Measurements from ENCODE around the gene REG4.
A peak's percentile ranks its signal among the peaks of the same experiment; 100 is the strongest.
"Not testable (repeated sequence)": the region's sequence is repeated elsewhere in the genome, so short reads cannot be mapped to it uniquely, and the experiment has no call there.

The REG4 gene

GRCh38 chr1:119790451-119791198 lies 20.6 kb downstream of the REG4 start:
- Histone ChIP-seq H3K9me3 (ENCODE audit: low read length) (no peaks in the 10 kb centered on the region), H3K27ac (ENCODE audit: low read depth, low read length) (no peak overlapping the region), H3K27me3 (ENCODE audit: control insufficient read depth in 1 of 2, insufficient read depth in 2 of 2, low read length in 2 of 2) (no peaks in the 10 kb centered on the region), H3K36me3 (ENCODE audit: insufficient read depth, low read length) (no peaks in the 10 kb centered on the region), H3K4me1 (ENCODE audit: insufficient read depth, low read length) (peaks cover 23% of the 10 kb centered on the region), H3K9ac (ENCODE audit: low read length) (no peak overlapping the region), H3K4me3 (ENCODE audit: low read depth in 1 of 2, low read length in 2 of 2) (no peak overlapping the region)

GRCh38 chr1:119787776-119788175 lies 23.5 kb downstream of the REG4 start:
- H3K4me1 ChIP-seq (ENCODE audit: insufficient read depth, low read length) = peaks cover 13% of the 10 kb centered on the region
- H3K4me3 ChIP-seq (ENCODE audit: low read depth in 1 of 2, low read length in 2 of 2) = no peak overlapping the region
- no peaks in the 10 kb centered on the region for H3K36me3 ChIP-seq (ENCODE audit: insufficient read depth, low read length)
- no peaks in the 10 kb centered on the region for H3K27me3 ChIP-seq (ENCODE audit: control insufficient read depth in 1 of 2, insufficient read depth in 2 of 2, low read length in 2 of 2)
- no peak overlapping the region for H3K27ac ChIP-seq (ENCODE audit: low read depth, low read length)
- H3K9me3 ChIP-seq (ENCODE audit: low read length) = no peaks in the 10 kb centered on the region
- no peak overlapping the region for H3K9ac ChIP-seq (ENCODE audit: low read length)

DNA sequence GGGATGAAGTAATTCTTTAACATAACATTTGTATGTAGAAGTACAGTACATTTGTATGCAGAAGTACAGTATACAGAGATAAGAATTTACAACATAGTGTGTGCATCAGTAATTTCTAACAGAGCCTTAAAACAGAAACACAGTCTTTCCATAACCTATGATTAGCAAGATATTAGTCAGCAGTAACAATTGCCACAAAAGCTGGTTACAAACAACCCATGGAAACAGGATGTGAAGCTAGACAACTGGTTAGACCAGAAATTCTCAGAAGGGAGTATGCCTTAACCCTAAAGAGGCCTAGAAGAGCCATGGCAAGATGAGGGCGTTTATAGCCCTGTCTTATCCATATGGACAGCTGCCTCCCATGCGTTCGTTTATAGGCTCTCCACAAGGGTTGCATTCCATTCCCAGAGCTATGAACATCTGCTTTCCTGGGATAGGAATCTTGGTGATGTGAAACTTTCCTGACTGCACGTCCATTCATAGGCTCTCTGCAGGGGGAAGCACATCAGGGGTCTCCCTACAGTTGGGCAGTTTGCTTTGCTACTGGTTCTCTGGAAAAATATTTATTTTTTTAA lies 24.7 kb downstream of the REG4 start:
- H3K4me3 ChIP-seq (ENCODE audit: low read depth in 1 of 2, low read length in 2 of 2); H3K27me3 ChIP-seq (ENCODE audit: control insufficient read depth in 1 of 2, insufficient read depth in 2 of 2, low read length in 2 of 2); H3K27ac ChIP-seq (ENCODE audit: low read depth, low read length); H3K9me3 ChIP-seq (ENCODE audit: low read length); H3K36me3 ChIP-seq (ENCODE audit: insufficient read depth, low read length); H3K9ac ChIP-seq (ENCODE audit: low read length): not testable (repeated sequence)
- H3K4me1 ChIP-seq (ENCODE audit: insufficient read depth, low read length) = peaks cover 13% of the 10 kb centered on the region

DNA sequence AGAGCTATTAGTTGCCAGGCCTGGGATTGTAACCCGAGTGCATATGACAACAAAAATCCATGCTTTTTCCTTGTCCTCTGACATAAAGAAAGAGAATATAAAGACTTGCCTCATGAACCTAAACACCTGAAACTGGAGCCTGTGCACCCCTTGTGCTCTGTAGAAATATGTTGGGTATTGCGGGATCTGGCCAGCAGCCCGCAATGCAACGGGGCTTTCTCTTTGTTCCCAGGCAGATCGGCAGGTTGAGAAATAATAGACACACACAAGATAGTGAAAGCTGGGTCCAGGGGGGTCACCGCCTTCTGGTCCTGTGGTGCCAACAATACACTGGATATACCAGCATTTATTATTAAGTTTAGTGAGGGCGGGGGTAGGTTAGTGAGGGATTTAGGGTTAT lies 25.2 kb downstream of the REG4 start:
- H3K4me1 ChIP-seq (ENCODE audit: insufficient read depth, low read length) = peaks cover 13% of the 10 kb centered on the region
- not testable (repeated sequence) for H3K9me3 ChIP-seq (ENCODE audit: low read length); H3K27me3 ChIP-seq (ENCODE audit: control insufficient read depth in 1 of 2, insufficient read depth in 2 of 2, low read length in 2 of 2); H3K9ac ChIP-seq (ENCODE audit: low read length); H3K36me3 ChIP-seq (ENCODE audit: insufficient read depth, low read length); H3K4me3 ChIP-seq (ENCODE audit: low read depth in 1 of 2, low read length in 2 of 2); H3K27ac ChIP-seq (ENCODE audit: low read depth, low read length)

DNA sequence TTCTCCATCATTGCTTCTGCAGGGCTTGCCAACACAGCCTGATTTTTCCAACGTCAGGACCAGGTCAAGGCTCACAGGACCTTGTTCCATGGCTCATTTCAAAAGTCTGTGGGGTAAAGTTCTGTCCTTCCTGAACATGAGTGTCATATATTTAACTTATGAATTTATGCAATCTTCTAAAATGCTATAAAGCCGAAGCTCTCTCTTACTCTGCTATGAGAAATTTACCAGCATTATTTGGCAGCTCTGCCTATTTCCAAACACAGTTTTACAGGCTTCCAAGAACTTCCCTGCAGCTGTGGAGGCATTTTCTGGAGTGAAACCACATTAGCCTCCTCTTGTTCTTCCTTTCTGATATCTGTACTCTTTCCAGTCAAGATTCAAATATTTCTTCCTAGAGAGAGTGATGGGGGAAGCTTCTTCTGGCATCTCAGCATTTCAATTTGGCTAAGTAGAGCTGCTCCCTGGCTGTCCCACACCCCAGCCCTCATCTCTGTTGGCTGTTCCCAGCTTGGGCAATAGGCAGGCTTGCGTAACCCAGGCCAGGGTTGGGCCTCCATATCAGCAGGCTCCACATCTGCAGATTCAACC lies 27.0 kb downstream of the REG4 start:
- Histone ChIP-seq H3K27me3 (ENCODE audit: control insufficient read depth in 1 of 2, insufficient read depth in 2 of 2, low read length in 2 of 2) (no peaks in the 10 kb centered on the region), H3K36me3 (ENCODE audit: insufficient read depth, low read length) (no peaks in the 10 kb centered on the region), H3K9me3 (ENCODE audit: low read length) (no peaks in the 10 kb centered on the region), H3K27ac (ENCODE audit: low read depth, low read length) (peak overlapping the region; percentile 28), H3K4me3 (ENCODE audit: low read depth in 1 of 2, low read length in 2 of 2) (no peak overlapping the region), H3K4me1 (ENCODE audit: insufficient read depth, low read length) (peaks cover 13% of the 10 kb centered on the region), H3K9ac (ENCODE audit: low read length) (no peak overlapping the region)

- peak overlapping the region; percentile 28 for H3K27ac ChIP-seq (ENCODE audit: low read depth, low read length)
- no peaks in the 10 kb centered on the region for H3K27me3 ChIP-seq (ENCODE audit: control insufficient read depth in 1 of 2, insufficient read depth in 2 of 2, low read length in 2 of 2)
- no peak overlapping the region for H3K4me3 ChIP-seq (ENCODE audit: low read depth in 1 of 2, low read length in 2 of 2)
- H3K9ac ChIP-seq (ENCODE audit: low read length) = no peak overlapping the region
- H3K4me1 ChIP-seq (ENCODE audit: insufficient read depth, low read length) = peaks cover 13% of the 10 kb centered on the region
- H3K36me3 ChIP-seq (ENCODE audit: insufficient read depth, low read length) = no peaks in the 10 kb centered on the region
- no peaks in the 10 kb centered on the region for H3K9me3 ChIP-seq (ENCODE audit: low read length)
Observed at GRCh38 chr1:119783354-119784185, 27.7 kb downstream of the REG4 start.

- Histone ChIP-seq H3K4me1 (ENCODE audit: insufficient read depth, low read length) (peaks cover 13% of the 10 kb centered on the region), H3K4me3 (ENCODE audit: low read depth in 1 of 2, low read length in 2 of 2) (no peak overlapping the region), H3K36me3 (ENCODE audit: insufficient read depth, low read length) (no peaks in the 10 kb centered on the region), H3K9ac (ENCODE audit: low read length) (no peak overlapping the region), H3K27ac (ENCODE audit: low read depth, low read length) (no peak overlapping the region), H3K27me3 (ENCODE audit: control insufficient read depth in 1 of 2, insufficient read depth in 2 of 2, low read length in 2 of 2) (no peaks in the 10 kb centered on the region), H3K9me3 (ENCODE audit: low read length) (no peaks in the 10 kb centered on the region)
Observed at GRCh38 chr1:119782631-119783325, 28.5 kb downstream of the REG4 start.

DNA sequence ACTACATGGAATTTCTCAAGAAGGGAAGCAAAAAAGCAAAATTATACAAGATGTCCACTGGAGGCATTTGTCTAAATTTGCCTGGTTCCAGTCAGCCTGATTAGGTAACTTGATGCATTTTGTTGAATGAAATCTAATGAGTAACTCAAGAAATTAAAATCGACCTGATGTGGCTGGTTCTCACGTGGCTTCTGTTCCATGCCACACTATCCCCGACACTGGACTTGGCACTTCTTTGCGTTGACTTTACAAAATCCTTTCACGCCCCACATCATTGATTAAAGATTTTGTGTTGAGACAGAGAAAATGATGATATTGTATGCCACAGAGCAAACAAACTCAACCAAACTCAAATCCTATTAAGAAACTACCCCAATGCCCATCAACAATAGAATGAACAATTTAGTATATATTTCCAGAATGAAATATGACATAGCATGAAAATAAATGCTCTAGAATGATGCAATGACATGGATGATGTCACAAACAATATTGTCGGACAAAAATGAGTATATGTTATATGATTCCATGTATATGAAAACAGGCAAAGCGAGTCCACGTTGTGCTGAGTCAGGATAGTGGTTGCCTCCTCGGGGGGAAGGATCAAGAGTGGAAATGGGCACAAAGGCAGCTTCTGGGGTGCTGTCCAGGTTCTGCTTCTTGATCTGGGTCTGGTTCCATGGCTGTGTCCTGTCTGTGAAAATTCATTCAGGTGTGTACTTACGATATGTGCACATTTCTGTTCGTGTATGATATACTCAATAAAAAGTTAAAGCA lies 29.6 kb downstream of the REG4 start:
- Histone ChIP-seq H3K4me3 (ENCODE audit: low read depth in 1 of 2, low read length in 2 of 2) (no peak overlapping the region), H3K27me3 (ENCODE audit: control insufficient read depth in 1 of 2, insufficient read depth in 2 of 2, low read length in 2 of 2) (no peaks in the 10 kb centered on the region), H3K9me3 (ENCODE audit: low read length) (no peaks in the 10 kb centered on the region), H3K9ac (ENCODE audit: low read length) (no peak overlapping the region), H3K4me1 (ENCODE audit: insufficient read depth, low read length) (peaks cover 13% of the 10 kb centered on the region), H3K36me3 (ENCODE audit: insufficient read depth, low read length) (no peaks in the 10 kb centered on the region), H3K27ac (ENCODE audit: low read depth, low read length) (no peak overlapping the region)

DNA sequence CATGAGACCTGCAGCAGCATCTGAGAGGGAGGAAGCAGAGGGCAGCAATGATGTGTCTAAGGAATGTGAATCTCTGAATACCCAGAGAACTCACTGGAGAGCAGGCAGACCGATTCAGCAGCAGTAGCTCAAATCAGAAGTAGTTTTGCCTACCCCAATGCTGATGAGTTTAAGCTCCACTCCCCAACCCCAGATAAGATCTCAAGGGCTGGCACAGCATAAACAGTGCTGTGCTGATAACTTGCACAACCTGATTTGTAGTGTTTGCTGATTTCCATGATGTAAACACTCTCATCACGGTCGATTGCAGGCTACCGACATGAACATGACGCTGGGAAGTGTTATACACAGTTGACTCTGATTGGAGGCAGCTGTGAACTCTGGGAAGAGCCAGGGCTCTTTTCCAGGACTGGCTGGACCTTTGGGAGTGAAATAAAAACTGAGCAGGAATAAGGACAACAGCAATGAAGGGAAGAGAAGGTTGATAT lies 31.3 kb downstream of the REG4 start:
- Histone ChIP-seq H3K4me1 (ENCODE audit: insufficient read depth, low read length) (peaks cover 13% of the 10 kb centered on the region), H3K9me3 (ENCODE audit: low read length) (no peaks in the 10 kb centered on the region), H3K27ac (ENCODE audit: low read depth, low read length) (no peak overlapping the region), H3K36me3 (ENCODE audit: insufficient read depth, low read length) (no peaks in the 10 kb centered on the region), H3K4me3 (ENCODE audit: low read depth in 1 of 2, low read length in 2 of 2) (peak overlapping the region in 1 of 2 donors; percentile 36), H3K9ac (ENCODE audit: low read length) (no peak overlapping the region), H3K27me3 (ENCODE audit: control insufficient read depth in 1 of 2, insufficient read depth in 2 of 2, low read length in 2 of 2) (no peaks in the 10 kb centered on the region)

- Histone ChIP-seq H3K4me3 (ENCODE audit: low read depth in 1 of 2, low read length in 2 of 2) (no peak overlapping the region), H3K36me3 (ENCODE audit: insufficient read depth, low read length) (no peaks in the 10 kb centered on the region), H3K27me3 (ENCODE audit: control insufficient read depth in 1 of 2, insufficient read depth in 2 of 2, low read length in 2 of 2) (no peaks in the 10 kb centered on the region), H3K27ac (ENCODE audit: low read depth, low read length) (no peak overlapping the region), H3K4me1 (ENCODE audit: insufficient read depth, low read length) (peaks cover 8% of the 10 kb centered on the region), H3K9ac (ENCODE audit: low read length) (no peak overlapping the region), H3K9me3 (ENCODE audit: low read length) (no peaks in the 10 kb centered on the region)
Observed at GRCh38 chr1:119778886-119779560, 32.2 kb downstream of the REG4 start.
